Stimulated activated CD4-positive, alpha-beta T cell treated with anti-CD3 and anti-CD28 coated beads, TNF-alpha, amount 100 ng/mL, for 1 hour (primary cell): ENCODE results near the gene MIOX.
"Not testable (repeated sequence)": the region's sequence is repeated elsewhere in the genome, so short reads cannot be mapped to it uniquely, and the experiment has no call there.

Experiments
- DNase-seq, 3 donors: peaks; one replicate each; pipeline ENCODE4 v3.0.0-alpha.2; 2020; ENCODE audit warnings: low read depth in 3 of 3, low spot score in 1 of 3

Gene MIOX

DNA sequence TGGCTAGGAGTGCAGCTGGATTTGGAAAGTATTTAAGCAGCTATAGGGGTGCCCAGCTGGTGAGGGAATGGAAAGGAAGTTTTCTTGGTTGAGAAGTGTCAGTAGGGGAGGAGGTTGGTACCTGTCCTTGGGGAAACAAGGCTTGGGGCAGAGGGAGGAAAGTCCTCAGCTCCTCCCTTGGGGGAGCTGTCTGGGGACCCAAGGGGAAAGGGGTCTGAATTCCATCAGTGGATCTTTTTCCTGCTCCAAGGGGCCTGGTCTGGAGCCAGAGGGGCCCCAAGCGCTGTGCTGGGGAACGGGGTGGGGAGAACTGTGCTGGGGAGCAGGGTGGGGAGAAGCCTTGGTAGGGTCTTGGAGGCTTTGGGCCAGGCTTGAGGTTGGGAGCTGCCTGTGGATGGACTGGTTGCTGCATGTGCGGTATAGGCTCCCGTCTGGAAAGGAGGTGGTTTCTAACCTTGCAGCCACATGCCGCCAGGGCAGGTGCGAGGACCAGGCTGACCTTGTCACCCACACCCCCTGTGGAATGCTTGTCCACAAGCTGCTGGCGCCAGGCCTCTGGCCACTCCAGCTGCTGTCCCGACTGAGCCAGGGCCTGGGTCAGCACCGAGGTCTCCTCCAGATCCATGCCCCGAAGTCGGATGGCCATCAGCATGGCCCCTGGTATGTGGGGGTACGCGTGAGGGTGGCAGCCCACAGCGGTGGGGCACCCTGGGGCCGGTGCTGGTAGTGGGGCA is 42.2 kb downstream of the MIOX start:
- no peak for DNase-seq

DNA sequence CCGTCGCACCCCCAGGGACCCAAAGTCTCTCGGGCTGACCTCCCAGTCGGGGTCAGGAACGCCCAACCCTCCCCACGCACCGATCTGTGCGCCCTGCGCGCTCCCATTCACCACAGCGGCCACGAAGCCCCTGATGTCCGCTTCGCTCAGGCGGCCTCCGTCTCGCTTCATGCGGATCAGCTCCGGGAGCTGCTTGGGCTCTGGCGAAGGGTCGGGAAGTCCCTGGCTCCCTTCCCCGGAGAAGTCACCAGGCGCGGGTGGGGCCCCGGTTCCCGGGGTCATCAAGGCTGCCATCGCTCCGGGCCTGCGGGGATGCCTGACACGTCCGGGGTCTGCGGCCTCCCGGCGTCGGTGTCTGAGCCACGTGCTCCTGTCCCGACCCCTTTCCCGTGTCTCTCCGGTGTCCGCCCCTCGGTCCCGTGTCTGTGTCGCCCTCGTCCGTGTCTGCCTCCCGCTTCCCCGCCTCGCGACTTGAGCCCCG is 42.8 kb downstream of the MIOX start:
- no peak for DNase-seq

DNA sequence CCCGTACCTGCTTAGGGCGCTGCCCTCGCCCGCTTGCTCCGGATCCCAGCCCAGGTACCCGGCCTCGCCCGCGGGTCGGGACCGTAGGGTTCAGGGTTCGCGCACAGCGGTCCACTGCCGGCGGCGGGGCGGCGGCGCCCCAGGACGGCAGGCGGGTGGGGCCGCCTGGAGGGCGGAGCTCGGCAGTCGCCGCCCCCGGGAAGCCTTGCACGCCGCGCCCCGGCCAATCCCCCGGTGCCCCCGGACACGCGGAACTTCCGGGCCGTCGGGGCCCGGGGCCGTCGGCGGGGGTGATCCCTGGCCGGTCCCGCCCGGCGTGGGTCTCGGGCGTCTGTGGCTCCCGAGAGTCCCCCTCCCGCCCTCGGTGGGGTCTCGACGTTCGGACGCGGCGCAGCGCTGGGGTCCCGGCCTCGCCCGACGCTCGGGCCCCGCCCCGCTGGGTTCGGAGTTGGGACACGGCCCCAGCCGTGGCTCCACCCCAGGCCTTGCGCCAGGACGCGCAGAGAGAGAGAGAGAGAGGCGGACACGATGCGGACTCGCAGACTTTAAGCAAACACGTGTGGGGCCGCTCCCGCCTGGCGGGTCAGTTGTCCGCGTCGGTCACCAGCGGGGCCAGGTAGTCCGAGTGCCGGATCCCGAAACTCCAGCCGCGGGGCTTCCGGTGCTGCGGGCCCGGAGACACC is 43.4 kb downstream of the MIOX start, which contains the start of gene TYMP:
TYMP (minus strand) TSS at position 116 of the 683 bp plus-strand sequence. CDS start 303 bp downstream, outside the sequence.
- DNase-seq: peak in 1 of 3 donors; percentile 61

DNA sequence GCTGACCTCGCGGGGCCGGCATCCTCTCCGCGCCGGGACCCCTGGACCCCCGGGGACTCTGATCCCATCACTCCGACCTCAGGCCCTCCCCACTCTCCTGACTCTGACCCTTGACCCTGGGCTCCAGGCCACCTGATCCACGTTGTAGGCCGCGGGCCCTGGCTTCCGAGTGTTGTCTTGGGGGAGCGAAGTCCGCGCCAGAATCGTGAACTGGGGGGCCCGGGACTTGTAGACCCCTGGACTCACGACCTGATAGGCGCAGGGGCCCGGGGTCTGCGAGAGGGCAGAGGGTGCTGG is 43.9 kb downstream of the MIOX start:
- DNase-seq: no peak

DNA sequence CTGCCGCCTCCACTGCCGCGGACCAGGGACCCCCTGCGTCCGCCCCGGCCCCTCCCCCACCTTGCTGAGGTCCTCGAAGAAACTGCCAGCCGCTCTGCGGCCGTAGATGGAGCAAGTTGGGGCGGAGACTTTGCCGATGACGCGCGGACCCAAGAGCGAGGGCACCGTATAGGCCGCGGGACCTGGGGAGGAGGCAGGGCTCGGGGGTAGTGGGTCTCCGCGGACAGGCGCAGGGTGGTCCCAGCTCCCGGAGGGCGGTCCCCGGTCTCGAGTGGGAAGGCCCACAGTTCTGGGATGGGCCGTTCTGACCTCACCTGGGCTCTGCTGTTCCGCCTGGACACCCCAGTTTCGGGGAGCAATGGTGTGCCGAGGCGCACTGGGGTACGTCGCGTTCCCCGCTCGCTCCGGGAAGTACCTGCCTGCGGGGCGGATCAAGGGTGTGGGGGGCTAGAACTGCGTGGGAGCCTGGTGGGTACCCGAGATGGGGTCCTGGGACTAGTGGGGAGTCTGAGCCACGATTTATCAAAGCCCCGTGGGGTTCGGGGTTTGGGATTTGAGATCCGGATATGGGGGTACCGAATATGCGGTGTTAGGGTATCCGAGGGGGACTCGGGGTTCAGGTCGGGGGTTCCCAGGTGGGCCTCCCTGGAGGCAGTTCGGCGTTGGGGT is 44.4 kb downstream of the MIOX start:
- DNase-seq: peak; percentile 53 to 69 (median 54)

DNA sequence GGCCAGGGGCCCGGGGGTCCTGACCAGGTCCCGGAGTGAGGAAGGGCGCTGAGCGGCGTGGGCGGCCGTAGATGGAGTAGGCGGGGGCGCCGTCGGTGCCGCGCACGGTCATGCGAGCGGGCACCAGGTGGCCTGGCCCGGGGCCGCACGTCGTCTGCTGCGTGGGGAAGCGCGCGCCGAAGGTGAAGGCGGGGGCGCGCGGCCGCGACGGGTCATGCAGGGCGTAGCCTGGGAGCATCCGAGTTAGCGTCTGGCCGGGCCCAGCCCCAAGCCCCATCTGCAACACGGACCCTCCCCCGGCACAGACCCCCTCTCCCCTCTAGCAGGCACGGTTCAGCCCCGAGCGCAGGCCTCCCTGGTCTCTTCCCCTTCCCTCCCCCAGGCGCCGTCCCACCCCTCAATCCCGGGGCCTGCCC is 44.9 kb downstream of the MIOX start:
- peak in 1 of 3 donors; percentile 51 for DNase-seq

DNA sequence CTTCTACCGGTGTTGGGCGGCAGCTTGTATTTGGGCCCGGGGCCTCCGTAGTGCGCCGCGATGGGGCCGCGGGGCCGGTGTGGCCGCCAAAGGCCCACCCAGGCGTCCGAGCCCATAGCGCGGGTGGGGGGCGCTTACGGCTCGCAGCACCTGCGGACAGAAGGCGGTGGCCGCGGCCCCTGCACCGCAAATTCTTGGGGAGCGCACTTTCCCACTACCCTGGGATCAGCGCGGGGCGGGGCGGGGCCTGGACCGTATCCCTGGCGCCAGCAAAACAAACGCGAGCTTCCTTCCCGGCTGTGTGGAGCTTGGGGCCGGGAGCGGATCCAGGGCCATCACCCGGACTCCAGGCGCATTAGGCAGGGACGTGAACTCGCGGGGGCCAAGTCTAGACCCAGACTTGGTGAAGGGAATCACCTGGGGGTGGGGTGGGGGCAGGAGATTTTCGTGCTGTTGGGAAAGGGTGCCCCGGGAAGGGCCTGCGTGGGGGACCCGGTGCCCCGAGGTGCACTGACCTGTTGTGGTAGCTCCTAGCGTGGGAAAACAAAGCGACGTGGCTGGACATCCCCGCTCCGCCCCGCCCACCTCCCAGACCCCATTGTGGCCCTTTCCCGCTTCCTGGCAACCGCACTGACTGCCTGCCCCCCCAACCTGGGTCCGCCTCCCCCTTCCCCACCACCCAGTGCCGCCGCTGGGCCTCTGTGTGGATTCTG is 45.5 kb downstream of the MIOX start:
- DNase-seq: no peak

DNA sequence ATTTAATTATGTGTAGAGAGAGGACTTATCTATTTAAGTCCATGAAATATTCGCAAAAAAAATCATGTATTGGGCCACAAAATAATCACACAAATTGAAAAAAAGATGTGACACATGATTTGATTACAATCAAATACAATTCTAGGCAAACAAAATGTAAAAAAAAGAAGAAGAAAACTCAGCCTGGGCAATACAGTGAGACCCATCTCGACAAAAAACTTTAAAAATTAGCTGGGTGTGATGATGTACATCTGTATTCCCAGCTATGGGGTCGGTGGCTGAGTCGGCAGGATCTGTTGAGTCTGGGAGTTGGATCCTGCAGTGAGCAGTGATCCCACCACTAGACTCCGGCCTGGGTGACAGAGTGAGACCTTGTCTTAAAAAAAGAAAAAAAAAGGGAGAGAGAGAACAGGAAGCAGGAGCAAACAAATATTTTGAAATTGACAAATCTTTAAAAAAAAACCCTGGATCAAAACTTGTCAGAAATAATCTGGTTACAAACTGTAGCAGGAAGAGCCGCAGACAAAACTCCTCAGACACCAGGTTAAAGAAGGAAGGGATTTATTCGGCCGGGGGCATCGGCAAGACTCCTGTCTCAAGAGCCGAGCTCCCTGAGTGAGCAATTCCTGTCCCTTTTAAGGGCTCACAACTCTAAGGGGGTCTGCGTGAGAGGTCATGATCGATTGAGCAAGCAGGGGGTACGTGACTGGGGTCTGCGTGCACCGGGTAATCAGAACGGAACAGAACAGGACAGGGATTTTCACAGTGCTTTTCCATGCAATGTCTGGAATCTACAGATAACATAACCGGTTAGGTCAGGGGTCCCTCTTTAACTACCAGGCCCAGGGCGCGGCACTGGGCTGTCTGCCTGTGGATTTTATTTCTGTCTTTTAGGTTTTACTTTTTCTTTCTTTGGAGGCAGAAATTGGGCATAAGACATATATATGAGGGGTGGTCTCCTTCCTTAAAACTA is 46.5 kb downstream of the MIOX start:
- no peak for DNase-seq

DNA sequence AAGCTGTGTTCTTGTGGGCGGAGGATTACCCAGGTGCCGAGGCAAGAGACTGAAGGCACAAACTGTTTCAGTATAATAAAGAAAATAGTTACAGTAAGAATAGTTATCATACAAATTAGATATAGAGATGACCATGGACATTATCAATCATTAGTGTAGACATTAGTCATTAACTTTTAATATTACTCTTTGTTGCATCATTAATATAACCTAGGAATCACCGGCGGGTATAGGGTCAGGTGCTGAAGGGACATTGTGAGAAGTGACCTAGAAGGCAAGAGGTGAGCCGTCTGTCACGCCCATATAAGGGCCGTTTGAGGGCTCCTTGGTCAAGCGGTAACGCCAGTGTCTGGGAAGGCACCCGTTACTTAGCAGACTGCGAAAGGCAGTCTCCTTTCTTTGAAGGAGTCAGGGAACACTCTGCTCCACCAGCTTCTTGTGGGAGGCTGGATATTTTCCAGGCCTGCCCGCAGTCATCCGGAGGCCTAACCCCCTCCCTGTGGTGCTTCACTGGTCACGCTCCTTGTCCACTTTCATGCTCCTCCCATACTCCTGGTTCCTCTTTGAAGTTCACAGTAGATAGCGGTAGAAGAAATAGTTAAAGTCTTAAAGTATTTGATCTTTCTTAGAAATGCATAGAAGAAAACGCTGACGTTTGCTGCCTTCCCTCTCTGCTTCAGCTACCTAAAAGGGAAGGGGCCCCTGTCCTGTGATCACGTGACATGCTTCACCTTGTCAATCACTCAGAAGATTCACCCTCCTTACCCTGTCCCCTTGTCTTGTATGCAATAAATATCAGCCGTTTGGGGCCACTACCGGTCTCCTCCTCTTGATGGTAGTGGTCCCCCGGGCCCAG is 47.4 kb downstream of the MIOX start:
- DNase-seq: not testable (repeated sequence)

DNA sequence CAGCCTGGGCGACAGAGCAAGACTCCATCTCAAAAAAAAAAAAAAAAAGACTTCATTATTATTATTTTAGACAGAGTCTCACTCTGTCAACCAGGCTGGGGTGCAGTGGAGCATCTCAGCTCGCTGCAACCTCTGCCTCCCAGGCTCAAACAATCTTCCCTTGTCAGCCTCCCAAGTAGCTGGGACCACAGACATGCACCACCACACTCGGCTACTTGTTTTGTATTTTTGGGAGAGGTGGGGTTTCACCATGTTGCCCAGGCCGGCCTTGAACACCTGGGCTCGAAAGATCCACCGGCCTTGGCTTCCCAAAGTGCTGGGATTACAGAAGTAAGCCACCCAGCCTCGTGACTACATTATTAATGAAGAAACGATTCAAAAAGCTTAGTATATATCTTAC is 48.5 kb downstream of the MIOX start:
- no peak for DNase-seq

DNA sequence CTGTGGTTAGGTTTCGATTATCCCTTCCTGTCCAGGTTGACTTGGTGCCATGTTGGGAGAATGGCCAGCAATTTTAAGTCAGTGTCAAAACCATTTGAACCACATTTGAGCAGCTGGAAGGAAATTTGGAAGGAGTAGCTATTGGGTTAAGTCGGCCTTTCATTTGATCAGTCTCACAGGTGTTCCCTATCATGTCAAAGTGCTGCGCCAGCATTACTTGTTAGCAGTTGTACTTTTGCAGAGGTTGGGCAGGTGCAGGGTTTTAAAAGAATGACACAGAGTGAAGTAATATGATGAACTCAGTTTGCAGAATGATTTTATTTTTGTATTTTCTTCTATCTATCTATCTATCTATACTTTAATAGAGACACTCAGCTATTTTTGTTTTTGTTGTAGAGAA is 49.6 kb downstream of the MIOX start:
- no peak for DNase-seq

DNA sequence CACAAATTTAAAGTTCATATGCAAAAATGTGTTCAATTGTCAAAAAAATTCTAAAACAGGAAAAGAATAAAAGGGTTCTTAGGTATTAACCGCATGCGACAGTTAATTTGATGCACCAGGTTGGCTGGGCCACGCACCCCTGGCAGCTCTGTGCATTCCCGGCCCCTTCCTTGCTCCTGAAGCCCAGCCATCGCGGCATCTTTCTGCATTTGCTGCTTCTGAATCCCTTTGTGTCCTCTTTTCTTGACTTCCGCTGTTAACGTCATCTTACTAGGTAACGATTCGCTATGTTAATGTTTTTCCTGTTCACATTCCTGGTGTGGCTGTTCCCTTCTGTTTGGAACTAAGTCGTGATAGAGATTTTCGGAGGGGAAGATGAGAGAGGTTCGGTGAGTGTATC is 51.1 kb downstream of the MIOX start:
- DNase-seq: no peak
